Osteocyte (in vitro differentiated cells): ENCODE measurements around the gene CYP3A4. TPM values are rescaled to one million over a fixed set of nuclear protein-coding genes. Genes with fewer than 3 reads are reported as not detected.
"Not testable (repeated sequence)": the region's sequence is repeated elsewhere in the genome, so short reads cannot be mapped to it uniquely, and the experiment has no call there.

Source experiments
- DNase-seq: peaks from one replicate; pipeline ENCODE4 v3.0.0; 2021; ENCODE audit warnings: mixed read lengths; ENCODE audit not compliant: unreplicated experiment; ENCODE audit errors: extremely low spot score
- H3K27ac Mint-ChIP-seq: one replicate; pipeline ENCODE4 v1.8.0; 2021; ENCODE audit warnings: mild to moderate bottlenecking, mixed read lengths; ENCODE audit not compliant: unreplicated experiment
- H3K27me3 Mint-ChIP-seq: one replicate; pipeline ENCODE4 v1.8.0; 2021; ENCODE audit warnings: mixed read lengths; ENCODE audit not compliant: unreplicated experiment
- H3K36me3 Mint-ChIP-seq: one replicate; pipeline ENCODE4 v1.8.0; 2021; ENCODE audit warnings: mixed read lengths; ENCODE audit not compliant: unreplicated experiment
- H3K4me1 Mint-ChIP-seq: one replicate; pipeline ENCODE4 v1.8.0; 2021; ENCODE audit warnings: mixed read lengths; ENCODE audit not compliant: unreplicated experiment
- H3K4me3 Mint-ChIP-seq: one replicate; pipeline ENCODE4 v1.8.0; 2021; ENCODE audit warnings: mild to moderate bottlenecking, moderate library complexity, mixed read lengths; ENCODE audit not compliant: unreplicated experiment
- H3K9me3 Mint-ChIP-seq: one replicate; pipeline ENCODE4 v1.8.0; 2021; ENCODE audit warnings: mixed read lengths; ENCODE audit not compliant: unreplicated experiment
- CTCF ChIP-seq: fragments of 200-600 bp; sonication (generic); IDR thresholded peaks from 2 replicates; pipeline ENCODE4 v1.5.0; 2021; ENCODE audit warnings: antibody characterized with exemption, mild to moderate bottlenecking, moderate library complexity
- total RNA-seq: library from RNA; stranded (reverse); gene quantifications from 2 replicates; pipeline ENCODE4 v1.2.1, GENCODE V29; 2021

The CYP3A4 gene
- total RNA-seq, 1 donor from 2014 or later: not detected

GRCh38 chr7:99798972-99799371 is 15.0 kb upstream of the CYP3A4 start:
- no peaks in the 10 kb centered on the region for H3K4me1 Mint-ChIP-seq
- peaks cover 14% of the 10 kb centered on the region for H3K27me3 Mint-ChIP-seq
- H3K27ac Mint-ChIP-seq: no peak overlapping the region
- no peaks in the 10 kb centered on the region for H3K9me3 Mint-ChIP-seq
- no peaks in the 10 kb centered on the region for H3K36me3 Mint-ChIP-seq
- no peak for TF ChIP-seq CTCF
- H3K4me3 Mint-ChIP-seq: no peak overlapping the region
- no peak for DNase-seq

GRCh38 chr7:99795864-99796263 is 11.9 kb upstream of the CYP3A4 start:
- not testable (repeated sequence) for H3K9me3 Mint-ChIP-seq, H3K4me1 Mint-ChIP-seq, H3K27ac Mint-ChIP-seq, H3K36me3 Mint-ChIP-seq, H3K4me3 Mint-ChIP-seq, H3K27me3 Mint-ChIP-seq, DNase-seq

- no peak overlapping the region for H3K4me3 Mint-ChIP-seq
- H3K27ac Mint-ChIP-seq: no peak overlapping the region
- peaks cover 2% of the 10 kb centered on the region for H3K27me3 Mint-ChIP-seq
- TF ChIP-seq CTCF: no peak
- DNase-seq: no peak
- no peaks in the 10 kb centered on the region for H3K4me1 Mint-ChIP-seq
- H3K36me3 Mint-ChIP-seq: no peaks in the 10 kb centered on the region
- H3K9me3 Mint-ChIP-seq: no peaks in the 10 kb centered on the region
Observed at GRCh38 chr7:99794585-99795502, 10.9 kb upstream of the CYP3A4 start.

GRCh38 chr7:99793443-99793842 is 9.5 kb upstream of the CYP3A4 start:
- Mint-ChIP-seq H3K27me3 (peaks cover 2% of the 10 kb centered on the region), H3K27ac (no peak overlapping the region), H3K36me3 (no peaks in the 10 kb centered on the region), H3K4me3 (no peak overlapping the region), H3K4me1 (no peaks in the 10 kb centered on the region), H3K9me3 (no peaks in the 10 kb centered on the region)
- TF ChIP-seq CTCF: no peak
- DNase-seq: no peak

GRCh38 chr7:99792967-99793366 is 9.0 kb upstream of the CYP3A4 start:
- Mint-ChIP-seq H3K9me3 (no peaks in the 10 kb centered on the region), H3K27me3 (peaks cover 2% of the 10 kb centered on the region), H3K4me3 (no peak overlapping the region), H3K36me3 (no peaks in the 10 kb centered on the region), H3K27ac (no peak overlapping the region), H3K4me1 (no peaks in the 10 kb centered on the region)
- no peak for DNase-seq
- TF ChIP-seq CTCF: no peak
